ENCODE measurements around the gene SUMO2. TPM values are rescaled to one million over a fixed set of nuclear protein-coding genes. Genes with fewer than 3 reads are reported as not detected.

SUMO2 gene
- total RNA-seq, 1 experiment from 2014 or later, result 650 TPM

DNA sequence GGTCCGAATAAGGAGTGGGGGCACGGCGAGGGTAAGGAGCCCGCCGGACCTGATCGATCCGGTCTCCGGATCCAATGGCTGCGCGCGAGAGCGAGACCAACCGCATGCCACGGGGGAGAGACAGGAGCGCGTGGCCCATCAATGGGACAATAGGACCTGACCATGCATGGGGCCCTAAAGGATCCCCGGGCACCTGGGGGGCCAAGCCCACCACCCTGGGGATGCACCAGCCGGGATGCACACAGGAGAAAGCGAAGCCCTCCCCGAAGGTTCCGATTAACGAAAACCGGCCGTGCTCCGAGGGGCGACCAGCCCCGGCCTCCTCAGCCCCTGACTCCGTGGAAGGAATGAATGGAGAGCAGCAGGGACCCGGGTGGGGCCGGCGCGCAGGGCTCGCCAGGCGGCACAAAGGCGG is 29.0 kb downstream of the SUMO2 start (continued):
- TF ChIP-seq, protein P1, sequence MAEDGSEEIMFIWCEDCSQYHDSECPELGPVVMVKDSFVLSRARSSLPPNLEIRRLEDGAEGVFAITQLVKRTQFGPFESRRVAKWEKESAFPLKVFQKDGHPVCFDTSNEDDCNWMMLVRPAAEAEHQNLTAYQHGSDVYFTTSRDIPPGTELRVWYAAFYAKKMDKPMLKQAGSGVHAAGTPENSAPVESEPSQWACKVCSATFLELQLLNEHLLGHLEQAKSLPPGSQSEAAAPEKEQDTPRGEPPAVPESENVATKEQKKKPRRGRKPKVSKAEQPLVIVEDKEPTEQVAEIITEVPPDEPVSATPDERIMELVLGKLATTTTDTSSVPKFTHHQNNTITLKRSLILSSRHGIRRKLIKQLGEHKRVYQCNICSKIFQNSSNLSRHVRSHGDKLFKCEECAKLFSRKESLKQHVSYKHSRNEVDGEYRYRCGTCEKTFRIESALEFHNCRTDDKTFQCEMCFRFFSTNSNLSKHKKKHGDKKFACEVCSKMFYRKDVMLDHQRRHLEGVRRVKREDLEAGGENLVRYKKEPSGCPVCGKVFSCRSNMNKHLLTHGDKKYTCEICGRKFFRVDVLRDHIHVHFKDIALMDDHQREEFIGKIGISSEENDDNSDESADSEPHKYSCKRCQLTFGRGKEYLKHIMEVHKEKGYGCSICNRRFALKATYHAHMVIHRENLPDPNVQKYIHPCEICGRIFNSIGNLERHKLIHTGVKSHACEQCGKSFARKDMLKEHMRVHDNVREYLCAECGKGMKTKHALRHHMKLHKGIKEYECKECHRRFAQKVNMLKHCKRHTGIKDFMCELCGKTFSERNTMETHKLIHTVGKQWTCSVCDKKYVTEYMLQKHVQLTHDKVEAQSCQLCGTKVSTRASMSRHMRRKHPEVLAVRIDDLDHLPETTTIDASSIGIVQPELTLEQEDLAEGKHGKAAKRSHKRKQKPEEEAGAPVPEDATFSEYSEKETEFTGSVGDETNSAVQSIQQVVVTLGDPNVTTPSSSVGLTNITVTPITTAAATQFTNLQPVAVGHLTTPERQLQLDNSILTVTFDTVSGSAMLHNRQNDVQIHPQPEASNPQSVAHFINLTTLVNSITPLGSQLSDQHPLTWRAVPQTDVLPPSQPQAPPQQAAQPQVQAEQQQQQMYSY (CRISPR knock-in tag; IDR thresholded peaks at IDR 0.05), result no peak
- TF ChIP-seq ZNF671 (CRISPR knock-in tag; IDR thresholded peaks at IDR 0.05) (no peak), JAZF1 (CRISPR knock-in tag; IDR thresholded peaks at IDR 0.05) (no peak), ATF1 (CRISPR knock-in tag; IDR thresholded peaks at IDR 0.05) (peak; percentile 82; the same call in 1 of the 2 replicates)
- TF ChIP-seq, protein P2, sequence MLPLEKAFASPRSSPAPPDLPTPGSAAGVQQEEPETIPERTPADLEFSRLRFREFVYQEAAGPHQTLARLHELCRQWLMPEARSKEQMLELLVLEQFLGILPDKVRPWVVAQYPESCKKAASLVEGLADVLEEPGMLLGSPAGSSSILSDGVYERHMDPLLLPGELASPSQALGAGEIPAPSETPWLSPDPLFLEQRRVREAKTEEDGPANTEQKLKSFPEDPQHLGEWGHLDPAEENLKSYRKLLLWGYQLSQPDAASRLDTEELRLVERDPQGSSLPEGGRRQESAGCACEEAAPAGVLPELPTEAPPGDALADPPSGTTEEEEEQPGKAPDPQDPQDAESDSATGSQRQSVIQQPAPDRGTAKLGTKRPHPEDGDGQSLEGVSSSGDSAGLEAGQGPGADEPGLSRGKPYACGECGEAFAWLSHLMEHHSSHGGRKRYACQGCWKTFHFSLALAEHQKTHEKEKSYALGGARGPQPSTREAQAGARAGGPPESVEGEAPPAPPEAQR (CRISPR knock-in tag; IDR thresholded peaks at IDR 0.05), result no peak
- TF ChIP-seq, protein P3, sequence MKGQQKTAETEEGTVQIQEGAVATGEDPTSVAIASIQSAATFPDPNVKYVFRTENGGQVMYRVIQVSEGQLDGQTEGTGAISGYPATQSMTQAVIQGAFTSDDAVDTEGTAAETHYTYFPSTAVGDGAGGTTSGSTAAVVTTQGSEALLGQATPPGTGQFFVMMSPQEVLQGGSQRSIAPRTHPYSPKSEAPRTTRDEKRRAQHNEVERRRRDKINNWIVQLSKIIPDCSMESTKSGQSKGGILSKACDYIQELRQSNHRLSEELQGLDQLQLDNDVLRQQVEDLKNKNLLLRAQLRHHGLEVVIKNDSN (CRISPR knock-in tag; IDR thresholded peaks at IDR 0.05), result no peak; the same call in 1 of the 2 replicates
- TF ChIP-seq, protein P4, sequence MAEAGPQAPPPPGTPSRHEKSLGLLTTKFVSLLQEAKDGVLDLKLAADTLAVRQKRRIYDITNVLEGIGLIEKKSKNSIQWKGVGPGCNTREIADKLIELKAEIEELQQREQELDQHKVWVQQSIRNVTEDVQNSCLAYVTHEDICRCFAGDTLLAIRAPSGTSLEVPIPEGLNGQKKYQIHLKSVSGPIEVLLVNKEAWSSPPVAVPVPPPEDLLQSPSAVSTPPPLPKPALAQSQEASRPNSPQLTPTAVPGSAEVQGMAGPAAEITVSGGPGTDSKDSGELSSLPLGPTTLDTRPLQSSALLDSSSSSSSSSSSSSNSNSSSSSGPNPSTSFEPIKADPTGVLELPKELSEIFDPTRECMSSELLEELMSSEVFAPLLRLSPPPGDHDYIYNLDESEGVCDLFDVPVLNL (CRISPR knock-in tag; IDR thresholded peaks at IDR 0.05; ENCODE audit: borderline replicate concordance, low read depth), result no peak; the same call in 1 of the 2 replicates
- TF ChIP-seq, protein P5, sequence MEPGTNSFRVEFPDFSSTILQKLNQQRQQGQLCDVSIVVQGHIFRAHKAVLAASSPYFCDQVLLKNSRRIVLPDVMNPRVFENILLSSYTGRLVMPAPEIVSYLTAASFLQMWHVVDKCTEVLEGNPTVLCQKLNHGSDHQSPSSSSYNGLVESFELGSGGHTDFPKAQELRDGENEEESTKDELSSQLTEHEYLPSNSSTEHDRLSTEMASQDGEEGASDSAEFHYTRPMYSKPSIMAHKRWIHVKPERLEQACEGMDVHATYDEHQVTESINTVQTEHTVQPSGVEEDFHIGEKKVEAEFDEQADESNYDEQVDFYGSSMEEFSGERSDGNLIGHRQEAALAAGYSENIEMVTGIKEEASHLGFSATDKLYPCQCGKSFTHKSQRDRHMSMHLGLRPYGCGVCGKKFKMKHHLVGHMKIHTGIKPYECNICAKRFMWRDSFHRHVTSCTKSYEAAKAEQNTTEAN (CRISPR knock-in tag; IDR thresholded peaks at IDR 0.05), result no peak
- TF ChIP-seq, protein P6, sequence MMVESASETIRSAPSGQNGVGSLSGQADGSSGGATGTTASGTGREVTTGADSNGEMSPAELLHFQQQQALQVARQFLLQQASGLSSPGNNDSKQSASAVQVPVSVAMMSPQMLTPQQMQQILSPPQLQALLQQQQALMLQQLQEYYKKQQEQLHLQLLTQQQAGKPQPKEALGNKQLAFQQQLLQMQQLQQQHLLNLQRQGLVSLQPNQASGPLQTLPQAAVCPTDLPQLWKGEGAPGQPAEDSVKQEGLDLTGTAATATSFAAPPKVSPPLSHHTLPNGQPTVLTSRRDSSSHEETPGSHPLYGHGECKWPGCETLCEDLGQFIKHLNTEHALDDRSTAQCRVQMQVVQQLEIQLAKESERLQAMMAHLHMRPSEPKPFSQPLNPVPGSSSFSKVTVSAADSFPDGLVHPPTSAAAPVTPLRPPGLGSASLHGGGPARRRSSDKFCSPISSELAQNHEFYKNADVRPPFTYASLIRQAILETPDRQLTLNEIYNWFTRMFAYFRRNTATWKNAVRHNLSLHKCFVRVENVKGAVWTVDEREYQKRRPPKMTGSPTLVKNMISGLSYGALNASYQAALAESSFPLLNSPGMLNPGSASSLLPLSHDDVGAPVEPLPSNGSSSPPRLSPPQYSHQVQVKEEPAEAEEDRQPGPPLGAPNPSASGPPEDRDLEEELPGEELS (CRISPR knock-in tag; IDR thresholded peaks at IDR 0.05), result no peak

DNA sequence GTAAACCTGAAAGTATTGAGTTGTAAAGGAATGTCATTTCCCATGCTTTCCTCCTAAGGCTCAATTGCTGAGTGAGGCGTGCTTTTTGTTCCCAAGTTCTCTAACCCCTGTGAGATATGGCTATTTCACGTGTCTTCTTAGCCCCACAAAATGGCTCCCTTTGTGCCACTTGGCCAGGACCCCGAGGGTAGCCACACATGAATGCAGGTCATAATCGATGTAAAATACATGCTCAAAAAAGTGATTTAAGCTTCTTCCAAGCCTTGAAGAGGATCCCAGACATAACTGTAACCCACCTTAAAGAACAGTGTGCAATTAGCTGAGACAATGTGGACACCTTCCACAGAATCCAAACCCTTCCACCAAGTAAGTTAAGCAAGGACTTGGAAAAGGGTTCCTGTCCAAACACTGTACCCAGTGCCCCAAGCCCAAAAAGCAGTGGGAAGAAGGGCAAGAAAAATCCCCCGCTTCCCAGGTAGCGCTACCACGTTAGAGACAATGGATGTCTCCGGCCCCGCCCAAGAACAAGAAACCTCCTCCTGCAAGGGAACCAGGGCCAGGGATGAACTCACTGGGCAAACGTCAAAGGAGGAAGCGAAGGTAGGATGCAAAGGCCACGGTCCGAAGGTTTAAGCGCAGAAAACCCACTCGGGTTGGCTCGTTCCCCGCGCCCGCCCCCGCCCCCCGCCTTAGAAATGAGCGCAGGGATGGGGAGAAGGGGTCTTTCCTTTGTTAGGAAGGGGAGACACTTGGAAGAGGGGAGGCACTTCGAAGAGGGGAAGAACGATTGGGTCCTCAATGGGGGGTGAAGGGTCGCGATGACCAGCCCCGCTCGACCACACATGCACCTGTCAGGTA is 29.6 kb downstream of the SUMO2 start:
- Mint-ChIP-seq H3K27me3 (ENCODE audit: low read depth) (peaks cover 3% of the 10 kb centered on the region; the same call in 1 of the 2 replicates), H3K4me1 (peaks cover 45% of the 10 kb centered on the region), H3K27ac (peak overlapping the region; percentile 90), H3K4me3 (peak overlapping the region; percentile 97), H3K9me3 (no peaks in the 10 kb centered on the region), H3K36me3 (peaks cover 18% of the 10 kb centered on the region)
- TF ChIP-seq, protein P7, sequence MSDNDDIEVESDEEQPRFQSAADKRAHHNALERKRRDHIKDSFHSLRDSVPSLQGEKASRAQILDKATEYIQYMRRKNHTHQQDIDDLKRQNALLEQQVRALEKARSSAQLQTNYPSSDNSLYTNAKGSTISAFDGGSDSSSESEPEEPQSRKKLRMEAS (CRISPR knock-in tag; IDR thresholded peaks at IDR 0.05), result peak; percentile 42
- TF ChIP-seq, protein P8, sequence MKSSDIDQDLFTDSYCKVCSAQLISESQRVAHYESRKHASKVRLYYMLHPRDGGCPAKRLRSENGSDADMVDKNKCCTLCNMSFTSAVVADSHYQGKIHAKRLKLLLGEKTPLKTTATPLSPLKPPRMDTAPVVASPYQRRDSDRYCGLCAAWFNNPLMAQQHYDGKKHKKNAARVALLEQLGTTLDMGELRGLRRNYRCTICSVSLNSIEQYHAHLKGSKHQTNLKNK (CRISPR knock-in tag; IDR thresholded peaks at IDR 0.05), result 0 out of 2 replicates have a peak, but pooled peaks have one; percentile 5
- peak; percentile 99 for TF ChIP-seq ZNF121 (CRISPR knock-in tag; IDR thresholded peaks at IDR 0.05)
- TF ChIP-seq, protein P9, sequence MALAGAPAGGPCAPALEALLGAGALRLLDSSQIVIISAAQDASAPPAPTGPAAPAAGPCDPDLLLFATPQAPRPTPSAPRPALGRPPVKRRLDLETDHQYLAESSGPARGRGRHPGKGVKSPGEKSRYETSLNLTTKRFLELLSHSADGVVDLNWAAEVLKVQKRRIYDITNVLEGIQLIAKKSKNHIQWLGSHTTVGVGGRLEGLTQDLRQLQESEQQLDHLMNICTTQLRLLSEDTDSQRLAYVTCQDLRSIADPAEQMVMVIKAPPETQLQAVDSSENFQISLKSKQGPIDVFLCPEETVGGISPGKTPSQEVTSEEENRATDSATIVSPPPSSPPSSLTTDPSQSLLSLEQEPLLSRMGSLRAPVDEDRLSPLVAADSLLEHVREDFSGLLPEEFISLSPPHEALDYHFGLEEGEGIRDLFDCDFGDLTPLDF (CRISPR knock-in tag; IDR thresholded peaks at IDR 0.05), result no peak
- ATAC-seq (no peak), DNase-seq (ENCODE audit: low spot score) (peak; percentile 47)
- POLR2A ChIA-PET, result interaction anchor here (1.0 kb wide), 1 partner anchor 19 kb away, joined by 4 read pairs; no protein-coding TSS in a partner anchor
- CTCF ChIA-PET, result no interaction called here
